K562 (cell line): Measurements from ENCODE around the gene MAP2K6. TPM values are rescaled to one million over a fixed set of nuclear protein-coding genes. Genes with fewer than 3 reads are reported as not detected.

Experiments used
- ATAC-seq: fragments of 200-7000 bp; cut with Tn5 transposase; 3 replicates; pipeline ENCODE4 v1.9.1; 2020; ENCODE audit warnings: moderate library complexity
- BruUV-seq: library from RNA; stranded (reverse); fragments of 400-500 nt; replicated peaks from 2 replicates; lab custom pipeline; 2021; lab: Mats Ljungman, UMichigan
- CTCF ChIA-PET: fragments of 300-600 bp; formaldehyde crosslinking; extraction: SDS; loops from one replicate; lab custom pipeline; 2021; ENCODE audit warnings: low intra/inter-chr PET ratio; lab: Yijun Ruan, JAX
- POLR2A ChIA-PET: fragments of 300-600, 350-650 bp; sonication (Branson Sonifier 250); formaldehyde crosslinking; extraction: SDS; loops from one replicate; lab custom pipeline; 2021; ENCODE audit warnings: antibody characterized with exemption, inconsistent platforms; lab: Yijun Ruan, JAX
- DNase-seq, 4 experiments: peaks; one replicate each; pipeline versions ENCODE4 v3.0.0 to v3.0.0-alpha.2; 2011 to 2018; ENCODE audit warnings: low spot score in 3 of 4, mixed read lengths in 3 of 4; ENCODE audit errors: extremely low read depth in 1 of 4
- FAIRE-seq: peaks from 2 replicates; lab custom pipeline; 2011; peaks lifted over from hg19 to GRCh38; lab: Jason Lieb, UNC
- H2AFZ ChIP-seq: 2 replicates; pipeline ENCODE4 v1.6.0; 2011; ENCODE audit warnings: low read depth, low read length, control low read depth, inconsistent platforms
- H3K27ac ChIP-seq: fragments of 200-600 bp; 3 replicates; pipeline ENCODE4 v1.8.0; 2011; ENCODE audit warnings: low read depth, mild to moderate bottlenecking, control low read depth, inconsistent platforms, low read length, moderate library complexity, mixed read lengths; ENCODE audit errors: extremely low read depth
- H3K27me3 ChIP-seq, 2 experiments: fragments of 300-600 bp in 1 of 2; 2 replicates in 1 of 2; 3 replicates in 1 of 2; pipeline versions ENCODE4 v1.6.0 to v1.8.0; 2011; ENCODE audit warnings: inconsistent platforms in 2 of 2, low read length in 2 of 2, mild to moderate bottlenecking in 1 of 2, mixed read lengths in 1 of 2, moderate library complexity in 1 of 2; ENCODE audit not compliant: control insufficient read depth in 2 of 2, insufficient read depth in 2 of 2
- H3K36me3 ChIP-seq: fragments of 300-600 bp; 3 replicates; pipeline ENCODE4 v1.8.0; 2011; ENCODE audit warnings: mild to moderate bottlenecking, low read length, inconsistent platforms; ENCODE audit not compliant: control insufficient read depth, insufficient read depth
- H3K4me1 ChIP-seq, 2 experiments: fragments of 200-600 bp in 1 of 2; replicated peaks in 1 of 2; 2 replicates in 1 of 2; 3 replicates in 1 of 2; pipeline versions ENCODE4 v1.5.1 to v1.8.0; 2011; ENCODE audit warnings: inconsistent platforms in 2 of 2, low read length in 2 of 2, mild to moderate bottlenecking in 1 of 2, mixed read lengths in 1 of 2, moderate library complexity in 1 of 2; ENCODE audit not compliant: control insufficient read depth in 2 of 2, insufficient read depth in 2 of 2
- H3K4me2 ChIP-seq: 2 replicates; pipeline ENCODE4 v1.6.1; 2011; ENCODE audit warnings: low read length, control low read depth, inconsistent platforms, mixed read lengths; ENCODE audit not compliant: insufficient read depth
- H3K4me3 ChIP-seq: fragments of 200-600 bp; sonication (generic), shearing (Covaris generic); 2 replicates; pipeline ENCODE4 v1.5.1; 2016; ENCODE audit warnings: control low read depth, inconsistent platforms
- H3K79me2 ChIP-seq: fragments of 200-600 bp; 3 replicates; pipeline ENCODE4 v1.8.0; 2011; ENCODE audit warnings: low read length, inconsistent platforms; ENCODE audit not compliant: control insufficient read depth, insufficient read depth
- H3K9ac ChIP-seq, 2 experiments: 2 replicates each; pipeline versions ENCODE4 v1.6.0 to v1.6.1; 2011; ENCODE audit warnings: low read depth in 2 of 2, low read length in 2 of 2, control low read depth in 1 of 2, inconsistent platforms in 1 of 2, mild to moderate bottlenecking in 1 of 2, mixed read lengths in 1 of 2; ENCODE audit not compliant: insufficient read depth in 1 of 2
- H3K9me1 ChIP-seq: one replicate; pipeline ENCODE4 v1.6.0; 2011; ENCODE audit warnings: inconsistent platforms, mild to moderate bottlenecking, low read length, moderate library complexity; ENCODE audit not compliant: control insufficient read depth, insufficient read depth
- H3K9me3 ChIP-seq: replicated peaks from 2 replicates; pipeline ENCODE4 v1.5.1; 2011; ENCODE audit warnings: low read depth, low read length, inconsistent platforms; ENCODE audit not compliant: control insufficient read depth, insufficient read depth
- H4K20me1 ChIP-seq: replicated peaks from 2 replicates; pipeline ENCODE4 v1.6.1; 2011; ENCODE audit warnings: low read length, inconsistent platforms, mixed read lengths; ENCODE audit not compliant: control insufficient read depth, insufficient read depth
- GTF2F1 ChIP-seq: IDR thresholded peaks from 2 replicates; pipeline ENCODE4 v1.6.1; 2011; ENCODE audit warnings: low read depth, low read length, improper control_type of control experiment
- RAD21 ChIP-seq, 2 experiments: fragments of 250-450 bp in 1 of 2; fragments of 450-650 bp in 1 of 2; sonication (Bioruptor Pico) in 1 of 2; formaldehyde crosslinking in 1 of 2; IDR thresholded peaks in 1 of 2; conservative IDR thresholded peaks in 1 of 2; 2 replicates each; pipeline versions ENCODE4 v1.4.0 to v1.8.0; 2020 to 2022; ENCODE audit warnings: mild to moderate bottlenecking in 2 of 2, moderate library complexity in 1 of 2
- RCOR1 ChIP-seq, 2 experiments: IDR thresholded peaks; 2 replicates each; pipeline ENCODE4 v1.6.1; 2012; ENCODE audit warnings: low read depth in 2 of 2, low read length in 2 of 2, borderline replicate concordance in 1 of 2, improper control_type of control experiment in 1 of 2
- ZFPM2 ChIP-seq: fragments of 250-450 bp; sonication (Bioruptor Pico); IDR thresholded peaks from 2 replicates; pipeline ENCODE4 v1.5.1; 2022; ENCODE audit warnings: mild to moderate bottlenecking
- ZNF57 ChIP-seq: fragments of 450-650 bp; formaldehyde crosslinking; IDR thresholded peaks from 2 replicates; pipeline ENCODE4 v1.4.0; 2020; ENCODE audit warnings: mild to moderate bottlenecking, moderate library complexity
- ZNF695 ChIP-seq: fragments of 450-650 bp; formaldehyde crosslinking; IDR thresholded peaks from 2 replicates; pipeline ENCODE4 v1.4.0; 2020; ENCODE audit warnings: mild to moderate bottlenecking, moderate library complexity
- WGBS: fragments of 100-300 bp; shearing (Covaris generic); methylation state at CpG from one replicate; pipeline ENCODE4 v1.1.6; 2016; ENCODE audit warnings: low coverage, mixed read lengths; ENCODE audit not compliant: insufficient coverage; ENCODE audit errors: missing lambda C conversion rate; 5-methylcytosine and 5-hydroxymethylcytosine counted together
- in situ Hi-C: fragments of 300-500 bp; cut with MboI; formaldehyde crosslinking; loops from 4 replicates; pipeline ENCODE4 v1.15.0; 2018; ENCODE audit warnings: inconsistent platforms, mixed read lengths
- intact Hi-C: fragments of 100-400 bp; cut with micrococcal nuclease; formaldehyde crosslinking; loops from 2 replicates; pipeline ENCODE4 v1.14.2; 2022
- polyA plus RNA-seq, 8 experiments: library from polyadenylated mRNA; depleted of rRNA in 4 of 8; stranded (reverse) in 5 of 8; unstranded in 3 of 8; fragments of >200 nt; fragmentation: Nextera tagmentation in 2 of 8; fragmentation: Illumina TruSeq in 1 of 8; extraction: Ambion mirVana in 2 of 8; extraction: Trizol in 1 of 8; gene quantifications; 2 replicates each; pipeline versions ENCODE4 v1.2.1 to v1.2.3, GENCODE V29; 2011 to 2014; ENCODE audit warnings: inconsistent platforms in 1 of 8, missing spikeins in 1 of 8
- total RNA-seq, 7 experiments: library from RNA; depleted of rRNA in 6 of 7; stranded (reverse); fragments of >200 nt in 6 of 7; fragmentation: Illumina TruSeq in 2 of 7; extraction: Trizol in 2 of 7; gene quantifications; 2 replicates each; pipeline versions ENCODE4 v1.2.1 to v1.2.3, GENCODE V29; 2011 to 2021; ENCODE audit warnings: low replicate concordance in 1 of 7
- TF ChIP-seq, protein P1 (sequence below): fragments of 450-650 bp; IDR thresholded peaks from 2 replicates; pipeline ENCODE4 v1.6.1; 2016; ENCODE audit warnings: borderline replicate concordance

The MAP2K6 gene
- total and polyA plus RNA-seq, 9 of the 15 experiments (the other 6 are each of a cell fraction or from before 2014, with no cell fraction given) = 0.07 to 0.13 TPM; not detected in 7

DNA sequence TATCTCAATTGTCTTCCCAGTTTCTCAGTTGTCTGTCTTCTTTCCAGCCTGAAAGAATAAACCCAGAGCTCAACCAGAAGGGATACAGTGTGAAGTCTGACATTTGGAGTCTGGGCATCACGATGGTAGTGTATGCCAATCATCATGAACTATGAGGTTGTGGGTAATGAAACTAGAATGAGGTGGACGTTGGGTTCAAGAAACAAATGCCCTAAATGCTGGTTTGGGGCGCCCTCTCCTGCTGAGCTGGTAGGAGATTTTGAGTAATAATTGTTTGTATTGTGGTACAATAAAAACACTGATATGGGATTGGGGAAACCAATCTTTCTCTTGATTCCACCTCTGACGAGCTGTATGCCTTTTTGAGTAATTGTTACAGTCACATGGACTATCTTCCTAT is 110.4 kb downstream of the MAP2K6 start:
- no peak for DNase-seq
- CTCF ChIA-PET = no interaction called here
- BruUV-seq = no TSS peak

More for the DNA sequence above, 110.4 kb downstream of the MAP2K6 start:
- ATAC-seq (no peak), FAIRE-seq (no peak)
- Histone ChIP-seq H2AFZ (no peak overlapping the region), H3K36me3 (no peaks in the 10 kb centered on the region), H3K79me2 (no peaks in the 10 kb centered on the region), H3K4me2 (no peak overlapping the region), H3K4me3 (no peak overlapping the region), H3K9me3 (no peaks in the 10 kb centered on the region), H3K9ac (no peak overlapping the region), H4K20me1 (no peaks in the 10 kb centered on the region), H3K4me1 (no peaks in the 10 kb centered on the region), H3K27me3 (no peaks in the 10 kb centered on the region), H3K9me1 (no peaks in the 10 kb centered on the region), H3K27ac (no peak overlapping the region)
- WGBS = 0% methylated on average over 4 of the region's 4 CpGs
- in situ Hi-C loops = loop anchor here (10.0 kb wide), 1 partner anchor 750 kb away; no protein-coding TSS in a partner anchor
- TF ChIP-seq ZNF57 (CRISPR knock-in tag) = no peak
- TF ChIP-seq GTF2F1 = no peak
- TF ChIP-seq ZNF695 (CRISPR knock-in tag) = no peak
- TF ChIP-seq, protein P1, sequence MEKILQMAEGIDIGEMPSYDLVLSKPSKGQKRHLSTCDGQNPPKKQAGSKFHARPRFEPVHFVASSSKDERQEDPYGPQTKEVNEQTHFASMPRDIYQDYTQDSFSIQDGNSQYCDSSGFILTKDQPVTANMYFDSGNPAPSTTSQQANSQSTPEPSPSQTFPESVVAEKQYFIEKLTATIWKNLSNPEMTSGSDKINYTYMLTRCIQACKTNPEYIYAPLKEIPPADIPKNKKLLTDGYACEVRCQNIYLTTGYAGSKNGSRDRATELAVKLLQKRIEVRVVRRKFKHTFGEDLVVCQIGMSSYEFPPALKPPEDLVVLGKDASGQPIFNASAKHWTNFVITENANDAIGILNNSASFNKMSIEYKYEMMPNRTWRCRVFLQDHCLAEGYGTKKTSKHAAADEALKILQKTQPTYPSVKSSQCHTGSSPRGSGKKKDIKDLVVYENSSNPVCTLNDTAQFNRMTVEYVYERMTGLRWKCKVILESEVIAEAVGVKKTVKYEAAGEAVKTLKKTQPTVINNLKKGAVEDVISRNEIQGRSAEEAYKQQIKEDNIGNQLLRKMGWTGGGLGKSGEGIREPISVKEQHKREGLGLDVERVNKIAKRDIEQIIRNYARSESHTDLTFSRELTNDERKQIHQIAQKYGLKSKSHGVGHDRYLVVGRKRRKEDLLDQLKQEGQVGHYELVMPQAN = no peak
- TF ChIP-seq RCOR1 (IDR thresholded peaks at IDR 0.05; ENCODE audit: borderline replicate concordance in 1 of 2, low read depth in 2 of 2, low read length in 2 of 2) = no peak
- TF ChIP-seq RAD21 (CRISPR knock-in tag; conservative IDR thresholded peaks at IDR 0.05 in 1 of 2, IDR thresholded peaks at IDR 0.05 in 1 of 2) = 0 out of 4 replicates have a peak, but pooled peaks of 1 of the 2 experiments have one; percentile 3
- TF ChIP-seq ZFPM2 (CRISPR knock-in tag) = no peak
- POLR2A ChIA-PET = interaction anchor here (0.6 kb wide), 1 partner anchor 730 kb away, joined by 3 read pairs; no protein-coding TSS in a partner anchor
- intact Hi-C loops = loop anchor here (5.0 kb wide), 1 partner anchor 617 kb away; no protein-coding TSS in a partner anchor
